HG03354 (cell line): ENCODE data around the gene SLC22A25.
"Not testable (repeated sequence)": the region's sequence is repeated elsewhere in the genome, so short reads cannot be mapped to it uniquely, and the experiment has no call there.

Experiments used
- ATAC-seq: cut with Tn5 transposase; IDR thresholded peaks from one replicate; pipeline ENCODE4 v1.9.1; 2021; ENCODE audit warnings: mild to moderate bottlenecking; ENCODE audit not compliant: unreplicated experiment, poor library complexity, severe bottlenecking

SLC22A25 gene

DNA sequence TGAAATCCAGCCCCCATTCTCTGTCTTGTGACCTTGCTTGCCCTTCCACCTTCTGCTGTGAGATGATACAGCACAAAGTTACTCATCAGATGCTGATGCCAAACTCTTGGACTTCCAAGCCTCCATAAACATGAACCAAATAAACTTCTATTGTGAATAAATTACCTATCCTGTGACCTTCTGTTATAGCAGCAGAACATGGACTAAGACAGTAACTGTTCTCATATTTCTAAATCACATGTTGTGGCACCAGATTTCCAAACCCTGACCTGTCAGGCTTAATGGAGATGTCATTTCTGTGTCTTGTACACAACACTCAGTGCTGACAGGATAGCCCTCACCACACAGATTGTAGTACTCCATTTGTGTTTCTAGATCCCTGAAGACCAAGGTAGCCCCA is 6.0 kb downstream of the SLC22A25 start:
- no peak for ATAC-seq

DNA sequence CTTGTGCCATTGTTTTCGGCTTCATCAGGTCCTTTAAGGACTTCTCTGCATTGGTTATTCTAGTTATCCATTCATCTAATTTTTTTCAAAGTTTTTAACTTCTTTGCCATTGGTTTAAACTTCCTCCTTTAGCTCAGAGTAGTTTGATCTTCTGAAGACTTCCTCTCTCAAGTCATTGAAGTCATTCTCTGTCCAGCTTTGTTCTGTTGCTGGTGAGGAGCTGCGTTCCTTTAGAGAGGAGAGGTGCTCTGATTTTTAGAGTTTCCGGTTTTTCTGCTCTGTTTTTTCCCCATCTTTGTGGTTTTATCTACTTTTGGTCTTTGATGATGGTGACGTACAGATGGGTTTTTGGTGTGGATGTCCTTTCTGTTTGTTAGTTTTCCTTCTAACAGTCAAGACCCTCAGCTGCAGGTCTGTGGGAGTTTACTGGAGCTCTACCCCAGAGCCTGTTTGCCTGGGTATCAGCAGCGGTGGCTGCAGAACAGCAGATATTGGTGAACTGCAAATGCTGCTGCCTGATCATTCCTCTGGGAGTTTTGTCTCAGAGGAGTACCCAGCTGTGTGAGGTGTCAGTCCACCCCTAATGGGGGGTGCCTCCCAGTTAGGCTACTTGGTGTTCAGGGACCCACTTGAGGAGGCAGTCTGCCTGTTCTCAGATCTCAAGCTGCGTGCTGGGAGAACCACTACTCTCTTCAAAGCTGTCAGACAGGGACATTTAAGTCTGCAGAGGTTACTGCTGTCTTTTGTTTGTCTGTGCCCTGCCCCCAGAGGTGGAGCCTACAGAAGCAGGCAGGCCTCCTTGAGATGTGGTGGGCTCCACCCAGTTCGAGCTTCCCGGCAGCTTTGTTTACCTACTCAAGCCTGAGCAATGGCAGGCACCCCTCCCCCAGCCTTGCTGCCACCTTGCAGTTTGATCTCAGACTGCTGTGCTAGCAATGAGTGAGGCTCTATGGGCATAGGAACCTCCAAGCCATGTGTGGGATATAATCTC is 7.6 kb downstream of the SLC22A25 start:
- not testable (repeated sequence) for ATAC-seq

- ATAC-seq, result no peak
Observed at GRCh38 chr11:63229815-63230214, 13.6 kb downstream of the SLC22A25 start.

GRCh38 chr11:63227521-63228107 is 15.8 kb downstream of the SLC22A25 start:
- no peak for ATAC-seq

- ATAC-seq, result no peak
Observed at GRCh38 chr11:63226488-63227114, 16.8 kb downstream of the SLC22A25 start.

DNA sequence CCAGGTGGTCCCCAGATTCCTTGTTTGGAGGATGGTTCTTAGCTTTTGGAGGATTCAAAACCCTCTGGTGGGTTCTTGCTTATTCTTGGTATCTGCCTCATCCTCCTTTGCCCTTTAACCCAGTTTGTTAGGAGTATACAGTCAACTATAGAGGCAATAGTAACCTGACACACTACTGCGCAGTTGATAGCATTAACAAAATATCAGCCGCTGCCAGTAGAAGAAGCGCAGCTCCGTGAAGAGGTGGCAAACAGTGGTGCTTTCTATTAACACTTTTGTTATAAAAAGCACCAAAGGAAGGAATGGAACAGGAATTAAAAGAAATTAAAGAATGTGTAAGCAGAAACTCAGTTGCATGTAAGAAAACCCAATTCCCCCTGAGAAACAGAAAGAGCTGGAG is 29.3 kb downstream of the SLC22A25 start:
- no peak for ATAC-seq

DNA sequence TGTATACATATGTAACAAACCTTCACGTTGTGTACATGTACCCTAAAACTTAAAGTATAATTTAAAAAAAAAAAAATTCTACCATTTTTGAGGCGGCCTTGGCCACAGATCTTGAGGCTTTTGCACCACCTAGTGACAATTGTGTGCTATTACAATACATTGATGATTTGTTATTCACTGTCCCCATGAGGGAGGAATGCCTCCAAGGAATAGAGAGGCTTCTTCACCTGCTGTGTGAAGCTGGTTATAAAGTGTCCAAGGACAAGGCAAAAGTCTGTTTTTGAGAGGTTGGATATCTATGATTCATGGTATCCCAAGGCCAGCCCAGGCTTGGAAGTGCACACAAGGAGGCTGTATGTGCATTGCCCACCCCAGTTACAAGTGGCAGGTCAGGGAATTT is 30.7 kb downstream of the SLC22A25 start:
- no peak for ATAC-seq

DNA sequence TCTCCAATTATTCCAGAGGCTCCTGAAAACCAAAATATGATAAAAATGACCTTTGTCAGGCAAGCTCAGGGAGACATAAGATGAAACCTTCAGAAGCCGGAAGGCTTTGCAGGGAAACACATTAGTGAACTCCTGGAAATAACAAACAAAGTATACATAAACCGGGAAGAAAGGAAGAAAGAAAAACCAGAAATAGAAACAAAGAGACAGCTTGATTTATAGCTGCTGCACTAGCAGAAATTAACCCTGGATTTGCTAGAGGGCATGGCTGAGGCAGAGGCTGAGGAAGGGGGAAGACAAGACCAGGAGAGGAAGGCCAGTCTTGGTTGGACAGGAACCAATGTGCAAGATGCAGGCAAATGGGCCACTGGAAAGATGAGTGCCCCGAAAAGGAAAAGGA is 33.3 kb downstream of the SLC22A25 start:
- no peak for ATAC-seq
